GM11168 (cell line): Measurements from ENCODE around the gene POMGNT2.

Experiments used
- in situ Hi-C: fragments of 300-500 bp; cut with MboI; formaldehyde crosslinking; loops from one replicate; pipeline ENCODE4 v1.12.0; 2022; ENCODE audit warnings: low sequenced_read_pairs; ENCODE audit not compliant: unreplicated experiment

The POMGNT2 gene

GRCh38 chr3:43105596-43106292 lies at the start of gene POMGNT2:
POMGNT2 (minus strand) TSS chr3:43106079; CDS start chr3:43081431, 24,648 bp downstream.
- in situ Hi-C loops, result no loop called here

DNA sequence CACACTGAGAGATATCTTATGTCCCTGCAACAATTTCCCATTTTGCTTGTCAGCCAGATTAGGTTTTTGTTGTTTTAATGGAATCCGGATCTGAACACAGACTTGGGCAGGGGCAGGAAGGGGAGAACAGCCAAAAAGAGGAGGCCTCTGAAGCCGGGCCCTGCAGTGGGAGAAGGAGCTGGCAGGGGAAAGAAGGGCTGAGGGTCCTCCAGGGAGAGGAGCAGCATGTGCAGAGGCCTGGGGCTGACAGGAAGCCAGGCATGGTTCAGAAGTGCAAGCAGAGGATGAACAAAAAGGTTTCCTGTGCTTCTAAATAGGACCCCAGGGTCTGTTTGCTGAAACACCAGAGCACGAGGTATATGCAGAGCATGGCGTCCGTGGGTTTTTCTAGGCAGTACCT lies 49.1 kb upstream of the POMGNT2 start:
- in situ Hi-C loops, result no loop called here

GRCh38 chr3:43153216-43154083 lies 47.6 kb upstream of the POMGNT2 start:
- in situ Hi-C loops, result no loop called here

DNA sequence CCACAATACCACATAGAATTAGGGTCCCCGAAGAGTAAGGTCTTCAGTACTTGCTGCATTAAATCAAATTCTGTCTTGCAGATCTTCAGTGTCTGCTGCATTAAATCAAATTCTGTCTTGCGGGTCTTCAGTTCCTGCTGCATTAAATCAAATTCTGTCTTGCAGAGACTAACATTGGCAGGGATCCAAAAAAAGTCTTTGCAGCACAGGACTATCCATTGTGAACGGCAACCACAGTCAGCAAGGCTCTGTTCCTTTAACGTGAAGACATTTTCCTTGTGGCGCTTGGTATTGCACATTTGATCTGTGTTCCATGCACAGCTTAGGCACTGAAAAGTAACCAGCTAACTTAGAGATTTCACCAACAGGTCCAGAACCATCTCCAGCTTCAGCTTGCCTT lies 46.8 kb upstream of the POMGNT2 start:
- in situ Hi-C loops, result no loop called here

- in situ Hi-C loops, result no loop called here
Measured at GRCh38 chr3:43148033-43148432, 42.2 kb upstream of the POMGNT2 start.

DNA sequence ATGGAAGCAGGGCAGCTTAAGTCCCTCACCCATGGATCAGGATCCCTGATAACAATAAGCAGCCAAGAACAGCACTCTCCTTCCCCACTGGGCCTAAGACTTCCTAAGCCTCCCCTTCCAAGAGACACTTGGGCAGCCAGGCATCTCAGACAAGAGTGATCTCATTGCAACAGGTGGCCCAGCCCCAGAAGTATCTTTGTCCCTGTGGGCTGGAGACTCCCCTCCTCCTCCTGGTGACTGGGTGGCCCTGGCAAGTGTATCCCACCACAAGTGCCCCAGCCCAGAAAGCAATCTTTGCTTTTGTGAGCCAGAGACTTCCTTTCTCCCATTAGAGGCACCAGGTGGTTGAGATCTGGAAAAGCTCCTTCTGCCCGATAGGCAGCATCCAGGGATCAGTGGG lies 40.7 kb upstream of the POMGNT2 start:
- in situ Hi-C loops, result no loop called here

- in situ Hi-C loops, result no loop called here
Measured at GRCh38 chr3:43144761-43145490, 39.0 kb upstream of the POMGNT2 start.

DNA sequence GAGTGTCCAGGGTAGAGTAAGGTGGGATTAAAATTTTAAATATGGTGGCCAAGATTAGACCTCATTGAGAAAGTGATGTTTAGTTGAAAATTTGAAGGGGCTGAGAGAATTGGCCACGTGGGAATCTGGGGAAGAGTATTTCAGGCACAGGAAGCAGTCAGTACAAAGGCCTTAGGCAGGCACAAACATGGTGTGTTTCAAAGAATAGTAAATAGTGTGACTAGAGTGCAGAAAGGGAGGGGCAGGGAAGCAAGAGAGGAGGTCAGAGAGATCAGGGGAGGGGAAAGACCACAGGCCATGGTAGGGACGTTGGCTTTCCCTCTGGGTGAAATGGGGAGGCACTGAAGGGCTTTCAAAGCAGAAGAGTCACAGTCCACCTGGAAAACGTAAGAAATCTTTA lies 36.6 kb upstream of the POMGNT2 start:
- in situ Hi-C loops, result no loop called here

GRCh38 chr3:43138488-43139231 lies 32.8 kb upstream of the POMGNT2 start:
- in situ Hi-C loops, result no loop called here

DNA sequence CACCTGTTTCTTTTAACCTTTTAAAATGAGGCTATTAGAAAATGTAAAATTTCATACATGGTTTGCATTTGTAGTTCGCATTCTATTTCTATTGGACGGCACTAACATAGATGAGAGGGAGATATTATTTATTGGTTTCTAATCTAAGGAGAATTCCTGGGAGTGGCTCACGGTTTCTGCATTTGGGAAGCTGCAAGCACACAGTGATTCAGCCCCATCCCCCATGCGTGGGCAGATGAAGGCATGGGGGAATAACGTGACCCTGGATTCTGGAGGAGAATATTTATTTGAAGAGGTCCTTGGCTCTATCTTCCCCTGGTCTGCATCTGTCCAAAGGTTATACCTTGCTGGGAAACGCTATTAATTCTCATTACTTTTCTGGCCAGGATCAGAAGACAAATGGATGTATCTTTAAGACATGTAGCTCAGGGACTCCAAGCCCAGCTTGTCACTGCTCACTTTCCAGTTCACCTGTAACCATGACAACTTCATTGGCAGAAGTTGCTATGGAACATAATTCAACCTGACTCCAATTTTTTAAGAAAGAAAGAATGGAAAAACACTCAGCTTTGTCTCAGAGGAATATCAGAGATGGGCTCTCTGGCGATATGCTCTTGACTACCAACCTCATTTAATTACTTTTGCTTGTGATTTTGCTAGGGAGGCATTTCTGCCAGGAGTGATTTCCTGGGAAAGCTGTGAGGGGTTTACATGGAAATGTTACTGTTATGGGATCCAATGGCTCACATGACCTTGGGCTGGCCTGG lies 27.2 kb upstream of the POMGNT2 start:
- in situ Hi-C loops, result no loop called here

- in situ Hi-C loops, result no loop called here
Measured at GRCh38 chr3:43132193-43132592, 26.3 kb upstream of the POMGNT2 start.

GRCh38 chr3:43128464-43128863 lies 22.6 kb upstream of the POMGNT2 start:
- in situ Hi-C loops, result no loop called here

- in situ Hi-C loops, result no loop called here
Measured at GRCh38 chr3:43126536-43126935, 20.7 kb upstream of the POMGNT2 start.

- in situ Hi-C loops, result no loop called here
Measured at GRCh38 chr3:43123895-43124294, 18.0 kb upstream of the POMGNT2 start.

GRCh38 chr3:43120937-43121336 lies 15.1 kb upstream of the POMGNT2 start:
- in situ Hi-C loops, result no loop called here

- in situ Hi-C loops, result no loop called here
Measured at GRCh38 chr3:43117257-43117656, 11.4 kb upstream of the POMGNT2 start.

DNA sequence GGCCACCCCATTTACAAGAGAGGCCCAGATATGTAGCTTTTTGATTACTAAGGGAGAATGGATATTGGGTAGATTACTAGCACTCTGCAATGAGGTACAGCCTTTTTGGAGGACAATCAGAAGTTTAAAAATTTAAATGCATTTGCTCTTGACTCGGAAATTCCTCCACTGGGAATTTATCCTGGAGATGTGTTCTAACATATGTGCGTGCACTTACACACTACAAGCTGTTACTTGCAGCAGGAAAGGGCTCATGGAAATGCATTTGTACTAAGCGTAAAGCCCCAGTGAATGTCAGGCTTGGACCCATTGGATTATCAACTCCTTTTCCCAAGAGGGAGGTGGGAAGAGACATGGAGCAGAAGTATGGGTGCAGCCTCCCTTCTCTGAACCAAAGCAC lies 7.8 kb upstream of the POMGNT2 start:
- in situ Hi-C loops, result no loop called here

DNA sequence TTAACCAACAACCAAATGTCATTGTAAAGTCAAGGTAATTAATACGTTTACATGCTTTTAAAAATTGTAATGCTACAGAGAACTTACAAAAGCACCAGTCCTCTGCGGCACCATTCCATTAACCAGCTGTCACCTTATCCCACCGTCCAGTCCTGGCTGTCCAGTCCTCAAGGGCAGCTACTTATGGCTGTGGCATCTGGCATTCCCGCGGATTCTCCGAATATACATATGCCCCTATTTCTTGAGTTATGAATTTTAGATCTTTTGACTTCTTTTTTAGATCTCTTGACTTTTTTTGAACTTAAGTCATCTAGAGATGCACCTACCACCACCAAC lies 382 bp upstream of the POMGNT2 start:
- in situ Hi-C loops, result no loop called here

DNA sequence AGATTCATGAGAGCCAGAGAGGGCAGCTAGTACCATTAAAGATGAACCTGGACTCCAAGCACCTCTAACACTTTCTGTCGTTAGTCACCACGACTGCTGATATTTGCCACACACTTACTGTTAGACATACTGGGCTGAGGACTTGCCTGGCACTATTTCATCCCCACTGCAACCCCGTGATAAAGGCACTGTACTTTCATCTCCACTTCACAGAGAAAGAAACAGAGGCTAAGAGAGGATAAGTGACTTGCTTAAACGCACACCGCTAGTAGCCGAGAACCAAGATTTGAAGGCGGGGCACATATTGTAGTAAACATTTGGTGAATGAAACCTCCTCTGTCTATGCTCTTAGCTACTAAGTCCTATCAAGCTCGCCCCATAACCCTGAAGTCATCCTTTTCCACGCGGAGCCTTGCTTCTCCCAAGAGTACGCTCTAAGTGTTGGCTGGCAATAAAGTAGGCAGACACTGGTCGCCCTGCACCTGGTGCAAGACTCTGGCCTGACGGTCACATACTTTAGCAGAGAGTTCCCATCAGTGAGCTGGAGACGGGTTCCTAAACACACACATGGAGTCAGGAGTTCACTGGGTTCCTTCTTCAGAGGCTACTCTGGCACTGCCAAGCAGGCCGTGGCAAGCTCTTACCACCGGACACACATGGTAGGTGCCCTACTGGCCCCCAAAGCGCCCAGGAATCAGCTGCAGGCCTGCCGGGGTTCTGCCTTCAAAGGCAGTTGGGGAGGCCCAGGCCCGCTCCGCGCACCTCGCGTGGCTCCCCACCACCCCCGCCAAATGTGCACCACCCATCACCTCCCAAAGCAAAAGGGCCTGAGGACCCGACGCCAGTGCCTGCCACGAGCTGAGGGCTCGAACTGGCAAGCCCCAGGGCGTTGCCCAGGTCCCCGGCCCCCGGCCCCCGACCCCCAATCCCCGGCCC lies 951 bp downstream of the POMGNT2 start:
- in situ Hi-C loops, result no loop called here
